ENCODE measurements around the gene OBSCN. TPM values are rescaled to one million over a fixed set of nuclear protein-coding genes. Genes with fewer than 3 reads are reported as not detected.

Gene OBSCN
- total RNA-seq, 1 donor from 2014 or later: 10.2 TPM

GRCh38 chr1:228321435-228321834 lies 113.6 kb downstream of the OBSCN start:
- Mint-ChIP-seq H3K4me3 (ENCODE audit: unreplicated experiment) (no peak overlapping the region), H3K27ac (ENCODE audit: unreplicated experiment) (no peak overlapping the region), H3K27me3 (ENCODE audit: low read depth) (no peaks in the 10 kb centered on the region), H3K4me1 (ENCODE audit: low read depth) (no peaks in the 10 kb centered on the region), H3K36me3 (ENCODE audit: low read depth) (peaks cover 12% of the 10 kb centered on the region), H3K9me3 (ENCODE audit: low read depth) (peaks cover 16% of the 10 kb centered on the region)
- TF ChIP-seq CTCF (IDR thresholded peaks at IDR 0.05): no peak
- no peak for DNase-seq (ENCODE audit: low spot score)

- Mint-ChIP-seq H3K9me3 (ENCODE audit: low read depth) (peaks cover 16% of the 10 kb centered on the region), H3K4me3 (ENCODE audit: unreplicated experiment) (no peak overlapping the region), H3K4me1 (ENCODE audit: low read depth) (no peaks in the 10 kb centered on the region), H3K36me3 (ENCODE audit: low read depth) (peaks cover 13% of the 10 kb centered on the region), H3K27me3 (ENCODE audit: low read depth) (no peaks in the 10 kb centered on the region), H3K27ac (ENCODE audit: unreplicated experiment) (no peak overlapping the region)
- DNase-seq (ENCODE audit: low spot score): no peak
- no peak for TF ChIP-seq CTCF (IDR thresholded peaks at IDR 0.05)
These were observed 114.1 kb downstream of the OBSCN start for GRCh38 chr1:228321895-228322294.

DNA sequence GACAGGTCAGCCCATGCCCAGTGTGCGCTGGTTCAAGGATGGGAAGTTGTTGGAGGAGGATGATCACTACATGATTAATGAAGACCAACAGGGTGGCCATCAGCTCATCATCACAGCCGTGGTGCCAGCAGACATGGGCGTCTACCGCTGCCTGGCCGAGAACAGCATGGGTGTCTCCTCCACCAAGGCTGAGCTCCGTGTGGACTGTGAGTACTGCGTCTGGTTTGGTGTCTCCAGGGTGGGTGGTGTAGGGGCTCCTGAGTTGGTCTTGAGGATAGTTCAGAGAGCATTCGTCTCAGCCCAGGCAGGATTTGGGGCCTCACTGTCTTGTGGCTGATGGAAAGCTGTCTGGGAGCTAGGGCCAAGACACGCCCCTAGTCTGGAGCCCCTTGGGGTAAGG lies 115.6 kb downstream of the OBSCN start:
- peaks cover 16% of the 10 kb centered on the region for H3K9me3 Mint-ChIP-seq (ENCODE audit: low read depth)
- peaks cover 5% of the 10 kb centered on the region for H3K4me1 Mint-ChIP-seq (ENCODE audit: low read depth)
- no peak for TF ChIP-seq CTCF (IDR thresholded peaks at IDR 0.05)
- no peak overlapping the region for H3K4me3 Mint-ChIP-seq (ENCODE audit: unreplicated experiment)
- H3K36me3 Mint-ChIP-seq (ENCODE audit: low read depth): peaks cover 13% of the 10 kb centered on the region
- H3K27ac Mint-ChIP-seq (ENCODE audit: unreplicated experiment): no peak overlapping the region
- DNase-seq (ENCODE audit: low spot score): no peak
- no peaks in the 10 kb centered on the region for H3K27me3 Mint-ChIP-seq (ENCODE audit: low read depth)

DNA sequence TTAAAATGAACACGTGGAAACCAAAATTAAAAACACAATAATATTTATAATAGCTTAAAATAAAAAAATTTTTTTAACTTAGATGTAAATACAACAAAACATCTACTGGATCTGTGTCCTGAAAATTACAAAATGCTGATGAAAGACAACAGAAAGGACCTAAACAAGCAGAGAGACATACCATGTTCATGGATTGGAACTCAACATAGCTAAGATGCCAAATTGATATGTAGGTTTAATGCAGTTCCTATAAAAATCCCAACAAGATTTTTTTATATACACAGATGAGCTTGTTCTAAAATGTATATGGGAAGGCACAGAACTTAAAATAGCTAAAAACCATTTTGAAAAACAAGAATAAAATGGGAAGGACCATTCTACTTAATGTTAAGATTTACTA lies 117.4 kb downstream of the OBSCN start:
- Mint-ChIP-seq H3K27me3 (ENCODE audit: low read depth) (no peaks in the 10 kb centered on the region), H3K4me1 (ENCODE audit: low read depth) (peaks cover 5% of the 10 kb centered on the region), H3K36me3 (ENCODE audit: low read depth) (peaks cover 13% of the 10 kb centered on the region)

GRCh38 chr1:228329887-228330286 lies 122.0 kb downstream of the OBSCN start:
- Mint-ChIP-seq H3K27me3 (ENCODE audit: low read depth) (no peaks in the 10 kb centered on the region), H3K36me3 (ENCODE audit: low read depth) (peaks cover 4% of the 10 kb centered on the region), H3K4me1 (ENCODE audit: low read depth) (peaks cover 5% of the 10 kb centered on the region), H3K27ac (ENCODE audit: unreplicated experiment) (no peak overlapping the region), H3K9me3 (ENCODE audit: low read depth) (peaks cover 9% of the 10 kb centered on the region), H3K4me3 (ENCODE audit: unreplicated experiment) (no peak overlapping the region)
- TF ChIP-seq CTCF (IDR thresholded peaks at IDR 0.05): no peak
- no peak for DNase-seq (ENCODE audit: low spot score)

More for the DNA sequence above, 117.4 kb downstream of the OBSCN start:
- no peak for TF ChIP-seq CTCF (IDR thresholded peaks at IDR 0.05)
- Mint-ChIP-seq H3K27ac (ENCODE audit: unreplicated experiment) (no peak overlapping the region), H3K9me3 (ENCODE audit: low read depth) (peaks cover 16% of the 10 kb centered on the region), H3K4me3 (ENCODE audit: unreplicated experiment) (no peak overlapping the region)
- no peak for DNase-seq (ENCODE audit: low spot score)
